HCT116 (cell line): ENCODE data around the gene TRPM5. TPM values are rescaled to one million over a fixed set of nuclear protein-coding genes. Genes with fewer than 3 reads are reported as not detected.

ENCODE experiments used
- ATAC-seq: fragments of 200-7000 bp; cut with Tn5 transposase; 2 replicates; pipeline ENCODE4 v1.9.1; 2020; ENCODE audit warnings: mild to moderate bottlenecking, moderate library complexity
- BruUV-seq: library from RNA; stranded (reverse); fragments of 400-500 nt; replicated peaks from 2 replicates; lab custom pipeline; 2021; lab: Mats Ljungman, UMichigan
- CTCF ChIA-PET: fragments of 300-600 bp; sonication (Branson Sonifier 250); formaldehyde crosslinking; loops from one replicate; lab custom pipeline; 2021; ENCODE audit warnings: antibody characterized with exemption; lab: Charles Lee
- POLR2A ChIA-PET: fragments of 300-600, 350-600 bp; sonication (Branson Sonifier 250); formaldehyde crosslinking; loops from one replicate; lab custom pipeline; 2021; ENCODE audit warnings: antibody characterized with exemption; lab: Charles Lee
- RAD21 ChIA-PET, 2 experiments: fragments of 300-600 bp; sonication (Branson Sonifier 250); formaldehyde crosslinking; loops; one replicate each; lab custom pipeline; 2023; ENCODE audit warnings: low total read pairs in 2 of 2; ENCODE audit not compliant: uncharacterized antibody in 2 of 2, unreplicated experiment in 2 of 2, low non-redundant PET in 1 of 2; lab: Charles Lee
- DNase-seq: peaks from one replicate; pipeline ENCODE4 v3.0.0-alpha.2; 2010; ENCODE audit warnings: low read depth, low spot score
- H2AFZ ChIP-seq: fragments of 200-600 bp; shearing (Covaris generic), sonication (generic); 2 replicates; pipeline ENCODE4 v1.6.1; 2017; ENCODE audit warnings: low read depth, mixed run types, mixed read lengths, antibody characterized with exemption, low read length; ENCODE audit not compliant: poor library complexity, severe bottlenecking
- H3K27ac ChIP-seq: 2 replicates; pipeline ENCODE4 v1.5.1; 2012; ENCODE audit warnings: low read depth, low read length
- H3K27me3 ChIP-seq: fragments of 200-600 bp; sonication (generic); 2 replicates; pipeline ENCODE4 v1.6.1; 2016; ENCODE audit warnings: mixed run types, low read length, mixed read lengths; ENCODE audit not compliant: insufficient read depth
- H3K36me3 ChIP-seq, 2 experiments: fragments of 200-500 bp in 1 of 2; fragments of 200-600 bp in 1 of 2; sonication (Bioruptor generic) in 1 of 2; sonication (generic) in 1 of 2; 2 replicates each; pipeline versions ENCODE4 v1.5.1 to v1.6.1; 2014 to 2016; ENCODE audit warnings: low read length in 2 of 2, inconsistent platforms in 1 of 2, mixed read lengths in 1 of 2, mixed run types in 1 of 2; ENCODE audit not compliant: insufficient read depth in 2 of 2, control insufficient read depth in 1 of 2
- H3K4me1 ChIP-seq, 2 experiments: fragments of 200-600 bp in 1 of 2; sonication (generic) in 1 of 2; 2 replicates each; pipeline versions ENCODE4 v1.5.1 to v1.6.1; 2012 to 2017; ENCODE audit warnings: low read length in 2 of 2, inconsistent platforms in 1 of 2, mild to moderate bottlenecking in 1 of 2, mixed read lengths in 1 of 2, mixed run types in 1 of 2, moderate library complexity in 1 of 2; ENCODE audit not compliant: insufficient read depth in 2 of 2, control insufficient read depth in 1 of 2
- H3K4me2 ChIP-seq: fragments of 200-600 bp; sonication (generic); 2 replicates; pipeline ENCODE4 v1.6.1; 2017; ENCODE audit warnings: mixed run types, low read length, mixed read lengths
- H3K4me3 ChIP-seq, 2 experiments: fragments of 200-600 bp in 1 of 2; sonication (generic) in 1 of 2; replicated peaks in 1 of 2; 2 replicates each; pipeline ENCODE4 v1.5.1; 2011 to 2016; ENCODE audit warnings: low read length in 2 of 2, control low read depth in 1 of 2, low read depth in 1 of 2, mild to moderate bottlenecking in 1 of 2, mixed read lengths in 1 of 2, mixed run types in 1 of 2
- H3K79me2 ChIP-seq: fragments of 200-600 bp; sonication (generic); 2 replicates; pipeline ENCODE4 v1.6.1; 2017; ENCODE audit warnings: mild to moderate bottlenecking, mixed run types, low read length, moderate library complexity, mixed read lengths; ENCODE audit not compliant: insufficient read depth
- H3K9ac ChIP-seq: fragments of 200-600 bp; sonication (generic); 2 replicates; pipeline ENCODE4 v1.6.1; 2016; ENCODE audit warnings: low read length, mixed read lengths
- H3K9me2 ChIP-seq: fragments of 200-600 bp; sonication (generic), shearing (Covaris generic); 2 replicates; pipeline ENCODE4 v1.6.1; 2017; ENCODE audit warnings: mixed run types, mild to moderate bottlenecking, moderate library complexity; ENCODE audit not compliant: insufficient read depth
- H3K9me3 ChIP-seq, 2 experiments: fragments of 200-500 bp in 1 of 2; fragments of 200-600 bp in 1 of 2; sonication (Bioruptor generic) in 1 of 2; sonication (generic) in 1 of 2; 2 replicates each; pipeline ENCODE4 v1.6.1; 2014 to 2017; ENCODE audit warnings: low read length in 2 of 2, mixed read lengths in 2 of 2, inconsistent platforms in 1 of 2, low read depth in 1 of 2, mild to moderate bottlenecking in 1 of 2, mixed run types in 1 of 2, moderate library complexity in 1 of 2; ENCODE audit not compliant: control insufficient read depth in 1 of 2, insufficient read depth in 1 of 2
- H4K20me1 ChIP-seq: fragments of 200-600 bp; sonication (generic), shearing (Covaris generic); 2 replicates; pipeline ENCODE4 v1.6.1; 2017; ENCODE audit warnings: mixed run types, mild to moderate bottlenecking, moderate library complexity; ENCODE audit not compliant: insufficient read depth
- EGR1 ChIP-seq: IDR thresholded peaks from 2 replicates; pipeline ENCODE4 v1.6.1; 2012; ENCODE audit warnings: low read depth
- EZH2 ChIP-seq: fragments of 200-600 bp; sonication (generic); IDR thresholded peaks from 2 replicates; pipeline ENCODE4 v1.6.1; 2017; ENCODE audit warnings: antibody characterized with exemption, mixed run types
- EZH2phosphoT487 ChIP-seq: fragments of 200-600 bp; IDR thresholded peaks from 2 replicates; pipeline ENCODE4 v1.6.1; 2018; ENCODE audit warnings: antibody characterized with exemption, borderline replicate concordance
- FOSL1 ChIP-seq: IDR thresholded peaks from 2 replicates; pipeline ENCODE4 v1.6.1; 2012; ENCODE audit warnings: low read depth
- POLR2A ChIP-seq: IDR thresholded peaks from 2 replicates; pipeline ENCODE4 v1.7.0; 2011; ENCODE audit warnings: borderline replicate concordance; ENCODE audit not compliant: insufficient read depth, insufficient read length; ENCODE audit errors: extremely low read depth
- POLR2AphosphoS5 ChIP-seq: IDR thresholded peaks from 2 replicates; pipeline ENCODE4 v1.6.1; 2011; ENCODE audit warnings: mild to moderate bottlenecking, low read depth, low read length, moderate library complexity
- SRF ChIP-seq: IDR thresholded peaks from 2 replicates; pipeline ENCODE4 v1.6.1; 2012; ENCODE audit warnings: low read depth
- YY1 ChIP-seq: IDR thresholded peaks from 2 replicates; pipeline ENCODE4 v1.6.1; 2011; ENCODE audit warnings: low read length, low read depth, moderate library complexity, mild to moderate bottlenecking; ENCODE audit not compliant: insufficient replicate concordance; ENCODE audit errors: extremely low read depth
- ZBTB33 ChIP-seq: IDR thresholded peaks from 2 replicates; pipeline ENCODE4 v1.6.1; 2011; ENCODE audit warnings: mild to moderate bottlenecking, low read length, moderate library complexity; ENCODE audit not compliant: insufficient replicate concordance; ENCODE audit errors: extremely low read depth
- ZFX ChIP-seq: fragments of 450-650 bp; IDR thresholded peaks from 2 replicates; pipeline ENCODE4 v1.6.1; 2017
- intact Hi-C: fragments of 100-400 bp; cut with micrococcal nuclease; formaldehyde crosslinking; loops from 2 replicates; pipeline ENCODE4 v1.10.0; 2022
- total RNA-seq: library from RNA; stranded (reverse); gene quantifications from one replicate; pipeline ENCODE4 v1.2.1, GENCODE V29; 2021; ENCODE audit not compliant: unreplicated experiment
- TF ChIP-seq, protein P1 (sequence below): IDR thresholded peaks from 2 replicates; pipeline ENCODE4 v1.6.1; 2012

TRPM5 gene
- total RNA-seq, 1 experiment from 2014 or later = 0.07 TPM

DNA sequence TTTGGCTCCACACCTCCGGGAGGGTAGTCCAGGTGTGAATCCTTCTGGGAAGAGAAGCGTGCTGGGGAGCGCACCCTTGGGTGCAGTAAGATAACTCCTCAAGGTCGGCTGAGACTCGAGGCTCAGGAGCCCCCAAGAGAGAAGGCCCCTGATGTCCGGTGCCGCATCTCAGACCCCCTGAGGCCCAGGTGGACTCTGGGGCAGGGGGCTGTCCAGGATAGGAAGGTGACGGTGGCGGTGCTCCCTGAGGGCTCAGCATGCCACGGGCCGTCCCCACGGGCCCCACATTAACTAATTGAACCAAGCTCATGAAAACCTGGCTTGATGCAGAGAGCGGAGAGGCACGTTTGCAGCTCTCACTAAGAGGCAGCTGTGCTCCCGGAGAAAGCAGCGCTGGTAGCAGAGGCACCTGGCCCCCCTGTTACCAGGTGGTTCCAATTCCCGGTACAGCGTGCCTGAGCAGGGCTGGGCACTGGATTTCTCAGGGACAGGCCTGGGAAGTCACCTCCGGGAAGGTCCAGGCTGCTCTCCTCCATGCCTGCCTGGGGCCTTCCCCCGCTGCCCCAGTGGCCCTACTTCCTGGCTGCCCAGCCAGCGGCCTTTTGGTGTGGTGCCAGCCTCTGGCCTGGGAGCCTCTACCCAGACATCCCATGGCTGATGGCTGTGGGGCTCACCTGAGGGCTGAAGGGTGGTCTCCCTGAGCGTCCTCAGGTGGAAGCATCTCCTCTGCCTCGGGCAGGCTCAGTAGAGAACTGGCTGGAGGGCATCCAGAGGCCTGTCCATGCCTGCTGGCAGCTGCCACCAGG is 1.6 kb upstream of the TRPM5 start:
- H3K27me3 ChIP-seq = peaks cover 16% of the 10 kb centered on the region; the same call in 1 of the 2 replicates
- no peak for DNase-seq
- H3K79me2 ChIP-seq = no peaks in the 10 kb centered on the region
- ChIA-PET CTCF (no interaction called here), RAD21 (no interaction called here), POLR2A (no interaction called here)
- H3K36me3 ChIP-seq = no peaks in the 10 kb centered on the region
- no peak for ATAC-seq
- peak overlapping the region; percentile 57 to 64 for H3K4me3 ChIP-seq
- H3K4me1 ChIP-seq = peaks cover 13 to 21% of the 10 kb centered on the region in 2 experiments
- no peak overlapping the region for H2AFZ ChIP-seq
- peak overlapping the region; percentile 59 for H3K9ac ChIP-seq
- peak overlapping the region; percentile 96 for H3K4me2 ChIP-seq
- intact Hi-C loops = no loop called here
- no peaks in the 10 kb centered on the region for H4K20me1 ChIP-seq
- H3K9me2 ChIP-seq = no peaks in the 10 kb centered on the region
- TF ChIP-seq EGR1 (no peak), EZH2 (no peak)
- BruUV-seq = no TSS peak
- no peaks in the 10 kb centered on the region for H3K9me3 ChIP-seq
- H3K27ac ChIP-seq = peak overlapping the region; percentile 24; the same call in 1 of the 2 replicates

DNA sequence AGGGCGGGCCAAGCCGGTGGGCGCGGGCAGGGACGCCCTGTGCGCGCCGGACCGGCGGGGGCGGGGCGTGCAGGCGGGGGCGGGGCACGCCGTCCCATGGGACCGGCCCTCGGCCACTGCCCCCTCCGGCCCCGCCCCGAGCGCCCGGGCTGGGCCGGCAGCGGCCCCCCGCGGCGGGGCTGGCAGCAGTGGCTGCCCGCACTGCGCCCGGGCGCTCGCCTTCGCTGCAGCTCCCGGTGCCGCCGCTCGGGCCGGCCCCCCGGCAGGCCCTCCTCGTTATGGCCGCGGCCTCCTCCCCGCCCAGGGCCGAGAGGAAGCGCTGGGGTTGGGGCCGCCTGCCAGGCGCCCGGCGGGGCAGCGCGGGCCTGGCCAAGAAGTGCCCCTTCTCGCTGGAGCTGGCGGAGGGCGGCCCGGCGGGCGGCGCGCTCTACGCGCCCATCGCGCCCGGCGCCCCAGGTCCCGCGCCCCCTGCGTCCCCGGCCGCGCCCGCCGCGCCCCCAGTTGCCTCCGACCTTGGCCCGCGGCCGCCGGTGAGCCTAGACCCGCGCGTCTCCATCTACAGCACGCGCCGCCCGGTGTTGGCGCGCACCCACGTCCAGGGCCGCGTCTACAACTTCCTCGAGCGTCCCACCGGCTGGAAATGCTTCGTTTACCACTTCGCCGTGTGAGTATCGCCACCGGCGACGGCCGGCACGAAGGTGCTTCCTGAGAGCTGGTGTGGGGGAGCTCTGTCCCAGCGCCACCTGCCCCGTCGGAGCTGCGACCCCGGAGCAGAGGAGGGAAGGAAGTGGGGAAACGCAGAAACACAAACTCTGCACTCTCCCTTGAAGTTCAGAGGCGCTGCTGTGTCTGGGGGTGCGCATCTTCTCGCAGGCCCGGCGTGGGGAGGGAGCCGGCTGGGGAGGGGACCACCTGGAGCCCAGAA is 769 bp upstream of the TRPM5 start, which contains the start of gene KCNQ1:
TSS of gene KCNQ1 (plus strand) at position 188 of the 925 bp plus-strand sequence. CDS start at position 279, 91 bp downstream.
- Histone ChIP-seq H3K9me2 (no peaks in the 10 kb centered on the region), H3K9ac (peak within 1 kb of the TSS; percentile 59), H2AFZ (no peak within 1 kb of the TSS), H3K4me1 (peaks cover 13 to 21% of the 10 kb centered on the region in 2 experiments), H4K20me1 (no peaks in the 10 kb centered on the region), H3K4me2 (peak within 1 kb of the TSS; percentile 96), H3K9me3 (no peaks in the 10 kb centered on the region), H3K4me3 (peak within 1 kb of the TSS; percentile 57 to 64), H3K27ac (peak within 1 kb of the TSS; percentile 24; the same call in 1 of the 2 replicates), H3K36me3 (no peaks in the 10 kb centered on the region), H3K27me3 (peaks cover 16% of the 10 kb centered on the region; the same call in 1 of the 2 replicates), H3K79me2 (no peaks in the 10 kb centered on the region)
- intact Hi-C loops = no loop called here
- peak; percentile 24 for DNase-seq
- ChIA-PET RAD21 (no interaction called here), POLR2A (no interaction called here), CTCF (no interaction called here)
- peak; percentile 93 for ATAC-seq
- TSS peak; percentile 60 for BruUV-seq
- no peak for TF ChIP-seq EZH2phosphoT487
- TF ChIP-seq ZFX = peak; percentile 71; the same call in 1 of the 2 replicates
- no peak for TF ChIP-seq POLR2A
- peak; percentile 18 for TF ChIP-seq YY1
- peak; percentile 67 for TF ChIP-seq POLR2AphosphoS5
- TF ChIP-seq ZBTB33 = no peak
- TF ChIP-seq, protein P1, sequence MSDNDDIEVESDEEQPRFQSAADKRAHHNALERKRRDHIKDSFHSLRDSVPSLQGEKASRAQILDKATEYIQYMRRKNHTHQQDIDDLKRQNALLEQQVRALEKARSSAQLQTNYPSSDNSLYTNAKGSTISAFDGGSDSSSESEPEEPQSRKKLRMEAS = no peak
- TF ChIP-seq FOSL1 = no peak
- TF ChIP-seq SRF = no peak
